Measurements from ENCODE around the gene ZNF521. TPM values are rescaled to one million over a fixed set of nuclear protein-coding genes. Genes with fewer than 3 reads are reported as not detected.
A peak's percentile ranks its signal among the peaks of the same experiment; 100 is the strongest.

ZNF521 gene
- total RNA-seq, 1 donor from 2014 or later, result 17.1 TPM

DNA sequence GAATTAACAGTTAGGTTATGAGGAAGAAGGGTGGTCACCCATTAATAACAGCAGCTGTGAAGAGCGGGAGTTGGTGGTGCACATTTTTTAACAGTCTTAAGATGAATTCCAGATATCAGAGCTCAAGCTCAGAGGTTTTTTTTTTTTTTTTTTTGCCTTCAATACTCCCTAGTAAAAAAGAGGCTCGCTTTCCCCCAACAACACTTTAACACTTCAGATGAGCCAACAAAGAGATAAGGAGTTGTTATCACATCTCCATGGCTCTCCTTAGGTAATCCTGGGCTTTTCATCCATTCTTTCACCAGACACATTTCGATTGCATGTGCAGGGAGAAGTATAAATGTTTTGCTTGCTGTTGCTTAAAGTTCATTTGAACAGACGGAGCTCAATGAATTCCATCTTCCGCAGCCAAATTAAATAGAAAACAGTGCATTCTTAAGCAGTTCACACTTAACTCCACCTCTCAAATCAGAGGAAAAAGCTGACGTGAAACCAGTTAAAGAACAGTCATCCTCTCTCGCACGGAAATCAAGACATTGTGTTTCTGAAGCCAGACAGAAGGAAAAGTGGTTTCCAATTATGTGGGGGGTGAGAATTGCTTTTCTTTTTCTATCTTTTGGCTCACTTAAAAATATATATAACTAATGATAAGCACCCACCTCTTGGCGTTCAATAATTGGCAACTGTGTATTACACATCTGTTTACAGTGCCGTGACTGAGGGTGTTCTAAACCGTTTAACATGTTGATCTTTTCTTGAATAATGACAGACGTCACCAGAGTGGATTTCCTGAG lies 118.2 kb downstream of the ZNF521 start:
- no peak for DNase-seq (ENCODE audit: low spot score in 2 of 2)

DNA sequence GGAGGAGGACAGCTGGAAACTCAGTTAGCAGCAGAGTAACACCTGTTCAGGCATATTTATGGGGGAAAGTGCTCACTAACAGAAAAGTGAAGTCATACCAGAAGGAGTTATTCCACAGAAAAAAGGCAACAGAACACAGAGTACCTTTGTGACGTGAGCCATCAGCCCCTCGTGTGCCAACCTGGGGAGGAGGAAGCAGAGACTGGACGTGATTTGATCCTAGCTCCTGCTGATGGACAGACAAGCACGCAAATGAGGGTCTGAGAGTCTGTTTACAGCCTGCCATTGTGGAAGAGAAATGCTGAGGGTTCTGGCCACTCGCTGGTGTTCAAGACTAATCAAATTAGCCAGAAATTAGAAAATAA lies 120.7 kb downstream of the ZNF521 start:
- peak in 1 of 2 donors; percentile 10 for DNase-seq (ENCODE audit: low spot score in 2 of 2)

More for the DNA sequence above, 118.2 kb downstream of the ZNF521 start:
- FAIRE-seq, result no peak

DNA sequence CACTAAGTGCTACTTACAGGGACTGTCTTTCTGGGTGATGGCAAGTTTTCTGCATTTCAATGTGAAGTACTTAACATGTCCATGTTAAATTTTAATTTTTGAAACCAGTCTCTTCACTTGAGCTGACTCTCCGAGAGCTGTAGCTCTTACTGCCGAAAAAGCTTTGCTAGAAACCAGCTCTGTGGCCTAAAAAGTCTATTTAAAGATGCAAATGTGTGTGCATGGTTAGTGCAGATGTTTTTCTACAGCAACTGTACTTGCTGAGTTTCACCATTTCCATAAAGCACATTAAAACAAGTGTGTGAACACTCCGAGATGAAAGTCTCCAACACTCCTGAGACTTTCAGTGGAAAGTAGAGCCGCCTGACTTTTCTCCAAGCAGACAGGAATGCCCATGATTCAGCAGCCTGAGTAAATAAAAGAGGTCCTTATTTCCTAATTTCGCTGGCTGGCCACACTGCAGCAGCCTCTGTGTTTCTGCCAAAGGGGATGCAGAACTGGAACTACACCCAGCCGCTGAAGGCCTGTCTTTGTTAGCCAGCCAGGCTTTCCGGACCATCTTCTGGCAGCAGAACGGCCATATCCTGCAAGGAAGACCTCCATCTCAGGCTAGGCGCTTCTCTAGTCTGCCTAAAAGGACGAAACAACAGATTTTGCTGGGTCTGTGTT lies 121.2 kb downstream of the ZNF521 start:
- peak; percentile 44 for FAIRE-seq
- DNase-seq (ENCODE audit: low spot score in 2 of 2), result peak; percentile 29

More for the DNA sequence above, 120.7 kb downstream of the ZNF521 start:
- no peak for FAIRE-seq

DNA sequence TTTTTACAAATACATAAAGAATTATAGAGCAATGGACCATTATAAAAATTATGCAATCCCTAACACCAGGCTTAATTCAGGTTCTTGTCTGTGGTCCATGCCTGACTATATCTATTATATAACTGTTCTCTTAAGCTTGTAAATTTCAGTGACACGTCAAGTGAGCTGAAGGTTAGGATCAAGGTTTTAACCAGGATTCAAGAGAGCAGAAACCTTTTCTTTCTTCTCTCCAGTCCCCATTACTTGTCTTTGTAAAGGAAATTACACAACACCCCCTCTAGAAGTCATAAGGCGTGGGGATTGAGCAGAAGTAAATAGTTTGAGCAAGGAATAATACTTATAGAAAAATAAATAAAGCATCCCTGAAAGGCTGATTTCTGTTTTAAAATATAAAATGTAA lies 122.0 kb downstream of the ZNF521 start:
- no peak for FAIRE-seq

DNA sequence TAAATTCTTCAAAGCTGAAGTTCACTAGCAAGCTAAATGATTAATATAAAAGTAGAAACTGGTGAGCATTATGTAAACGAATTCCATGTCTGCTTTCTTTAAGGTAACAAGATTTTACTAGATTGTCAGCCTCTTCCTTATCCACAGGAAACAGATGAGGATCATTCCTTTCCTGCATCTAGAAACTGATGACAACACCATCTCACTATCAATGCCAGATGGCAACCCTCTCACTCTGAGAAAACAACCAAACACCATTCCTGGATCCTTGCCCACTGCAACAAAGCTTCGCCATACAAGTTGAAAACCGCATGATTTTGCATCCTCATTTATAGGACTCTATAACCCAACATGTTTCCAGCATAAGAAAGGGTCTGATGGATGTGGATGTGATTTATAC lies 122.9 kb downstream of the ZNF521 start:
- DNase-seq (ENCODE audit: low spot score in 2 of 2) (no peak), FAIRE-seq (no peak)

More for the DNA sequence above, 122.0 kb downstream of the ZNF521 start:
- DNase-seq (ENCODE audit: low spot score in 2 of 2), result no peak

DNA sequence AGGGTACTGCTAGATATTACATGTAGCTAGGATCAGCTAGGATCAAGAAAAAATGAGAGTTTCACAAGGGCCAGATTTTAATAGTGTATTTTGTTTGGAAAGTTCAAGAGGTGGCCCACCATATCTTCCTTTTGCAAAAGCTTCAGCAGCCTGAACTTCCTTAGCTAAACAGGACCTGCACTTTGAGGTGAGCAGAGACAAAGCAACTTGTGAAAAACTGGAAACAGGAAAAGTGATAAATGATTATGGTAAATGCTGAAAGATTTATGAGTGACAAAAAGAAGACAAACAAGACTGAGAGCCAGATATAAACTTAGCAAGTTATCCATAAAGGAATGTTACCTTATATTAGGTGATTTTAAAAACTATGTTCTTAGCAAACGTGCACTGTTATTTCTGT lies 123.6 kb downstream of the ZNF521 start:
- DNase-seq (ENCODE audit: low spot score in 2 of 2) (no peak), FAIRE-seq (no peak)

DNA sequence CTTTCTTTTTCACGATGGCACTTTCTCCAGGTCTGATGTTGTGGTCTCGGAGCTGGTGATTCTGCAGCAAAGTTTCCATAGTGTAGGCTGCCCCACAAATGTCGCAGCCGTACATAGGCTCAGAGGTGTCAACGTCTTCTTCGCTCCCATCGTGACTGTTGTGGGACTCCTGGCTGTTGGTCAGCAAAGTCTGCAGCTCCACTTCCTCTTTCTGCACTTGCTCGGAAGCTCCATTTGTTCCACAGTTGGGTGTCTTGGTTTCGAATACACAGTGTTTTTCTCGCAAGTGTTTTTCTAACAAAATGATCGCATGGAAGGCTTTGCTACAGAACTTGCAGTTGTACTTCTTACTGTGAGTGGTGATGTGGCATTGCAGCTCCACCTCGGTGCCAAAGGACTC lies 126.8 kb downstream of the ZNF521 start:
- no peak for FAIRE-seq
- no peak for DNase-seq (ENCODE audit: low spot score in 2 of 2)

DNA sequence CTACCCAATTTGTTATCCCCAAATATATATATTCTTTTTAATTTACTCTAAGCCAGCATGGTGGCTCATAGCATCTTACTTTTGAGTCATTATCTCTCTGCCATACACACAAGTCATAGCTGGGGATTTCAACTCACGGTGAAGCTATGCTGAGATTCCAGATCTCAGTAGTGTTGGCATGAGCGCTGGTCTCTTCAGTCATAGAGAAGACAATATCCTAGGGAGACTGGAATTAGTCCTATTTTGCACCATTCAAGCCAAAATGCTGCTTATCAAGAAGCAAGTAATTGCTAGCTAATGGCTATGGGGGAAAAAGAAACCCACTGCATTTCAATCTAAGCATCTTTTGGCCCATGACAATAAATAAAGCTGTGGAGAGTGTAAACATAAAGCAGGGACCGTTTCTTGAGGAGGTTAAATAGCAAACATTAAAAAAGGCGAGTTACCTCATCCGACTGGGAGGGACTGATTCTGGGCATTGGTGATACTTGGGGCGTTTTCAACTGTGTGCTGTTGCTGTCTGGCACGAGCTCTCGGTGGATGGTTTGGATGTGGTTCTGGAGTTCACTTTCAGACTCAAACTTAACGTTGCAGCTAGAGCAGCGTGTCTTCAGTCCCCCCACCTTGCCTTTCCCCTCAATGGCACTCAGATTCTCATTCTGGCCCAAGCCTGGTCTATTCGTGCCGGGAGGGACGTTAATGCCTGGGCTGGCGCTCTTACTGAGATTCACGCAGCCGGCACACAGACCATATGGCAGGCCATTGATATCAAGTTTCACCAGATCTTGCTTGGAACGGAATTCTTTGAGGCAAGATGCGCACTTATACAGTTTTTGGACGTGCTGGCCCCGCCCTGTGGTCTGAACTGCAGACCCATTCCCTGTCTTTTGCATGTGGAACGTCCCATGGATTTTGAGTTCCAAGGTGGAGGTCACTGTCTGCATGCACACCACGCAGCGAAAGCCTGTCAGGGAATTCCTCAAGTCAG lies 127.8 kb downstream of the ZNF521 start:
- no peak for DNase-seq (ENCODE audit: low spot score in 2 of 2)
- no peak for FAIRE-seq

DNA sequence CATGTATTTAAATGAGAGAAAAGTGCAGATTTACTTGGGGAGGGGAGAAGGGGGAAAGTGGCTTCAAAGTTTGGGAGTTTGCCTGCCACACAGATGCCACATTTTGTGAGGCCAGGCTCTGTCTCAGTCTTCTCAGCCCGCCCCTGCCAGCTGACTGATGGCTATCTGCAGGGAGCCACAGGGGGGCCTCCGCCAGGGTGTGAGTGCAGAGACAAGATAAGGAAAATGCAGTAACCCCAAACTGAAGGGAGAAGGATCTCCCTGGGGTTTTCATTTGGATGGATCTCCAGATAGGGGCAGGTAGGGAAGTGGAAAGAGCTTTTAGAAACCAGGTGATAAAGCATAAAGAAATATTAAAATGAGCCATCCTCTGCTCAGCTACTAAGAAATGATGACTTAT lies 128.8 kb downstream of the ZNF521 start:
- DNase-seq (ENCODE audit: low spot score in 2 of 2), result no peak
- no peak for FAIRE-seq

DNA sequence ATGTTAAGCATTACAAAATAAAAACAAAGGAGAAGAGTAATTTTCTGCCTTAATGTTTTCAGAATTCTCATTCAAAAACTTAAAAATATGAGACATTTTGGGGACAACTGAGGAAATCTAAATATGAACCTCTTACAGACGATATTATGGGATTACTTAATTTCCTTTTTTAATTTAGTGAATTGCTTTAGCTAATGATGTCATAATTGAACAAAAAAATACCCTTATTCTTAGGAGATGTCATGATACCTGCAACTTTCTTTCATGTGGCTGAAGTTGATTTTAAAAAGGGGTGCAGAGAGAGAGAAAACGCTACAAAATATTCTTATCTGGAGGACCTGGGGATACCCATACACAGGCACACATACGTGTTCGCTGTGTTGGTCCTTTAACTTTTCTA lies 129.3 kb downstream of the ZNF521 start:
- peak; percentile 33 for FAIRE-seq

DNA sequence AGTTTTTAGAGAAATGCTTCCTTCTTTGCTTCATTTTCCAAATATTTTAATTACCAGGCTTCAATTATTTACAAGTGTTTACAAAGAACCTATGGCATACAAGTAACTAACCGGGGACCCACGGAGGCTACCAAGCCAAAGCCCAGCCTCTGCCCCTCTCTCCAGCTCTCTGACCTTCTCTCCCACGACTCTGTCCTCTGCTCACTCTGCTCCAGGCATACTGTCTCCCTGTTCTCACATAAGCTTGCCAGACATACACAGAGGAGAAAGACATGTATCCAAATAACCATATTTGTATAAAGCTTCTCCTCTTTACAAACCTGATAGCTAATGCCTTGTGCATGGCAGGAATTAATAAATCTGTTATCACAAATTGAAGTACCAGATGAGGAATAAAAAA lies 141.3 kb downstream of the ZNF521 start:
- FAIRE-seq (no peak), DNase-seq (ENCODE audit: low spot score in 2 of 2) (no peak)

More for the DNA sequence above, 129.3 kb downstream of the ZNF521 start:
- DNase-seq (ENCODE audit: low spot score in 2 of 2), result no peak

DNA sequence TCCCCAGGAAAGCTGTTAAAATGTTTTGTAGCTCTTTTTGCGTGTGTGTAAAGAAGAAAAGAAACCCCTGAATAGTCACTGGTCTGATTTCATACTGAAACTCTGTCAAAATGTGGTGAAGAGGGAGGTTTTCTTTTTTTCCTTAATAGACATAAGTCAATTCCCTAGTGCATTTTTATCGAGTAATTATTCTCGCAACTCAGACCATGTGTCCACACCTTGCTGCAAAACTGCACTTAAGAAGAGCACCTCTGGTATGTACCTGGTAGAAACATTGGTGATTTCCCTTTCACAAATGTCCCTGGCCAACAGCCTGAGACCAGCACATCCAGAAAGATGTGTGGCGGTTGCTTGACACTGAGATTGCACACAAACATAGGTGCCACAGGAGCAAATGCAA lies 159.9 kb downstream of the ZNF521 start:
- no peak for FAIRE-seq

DNA sequence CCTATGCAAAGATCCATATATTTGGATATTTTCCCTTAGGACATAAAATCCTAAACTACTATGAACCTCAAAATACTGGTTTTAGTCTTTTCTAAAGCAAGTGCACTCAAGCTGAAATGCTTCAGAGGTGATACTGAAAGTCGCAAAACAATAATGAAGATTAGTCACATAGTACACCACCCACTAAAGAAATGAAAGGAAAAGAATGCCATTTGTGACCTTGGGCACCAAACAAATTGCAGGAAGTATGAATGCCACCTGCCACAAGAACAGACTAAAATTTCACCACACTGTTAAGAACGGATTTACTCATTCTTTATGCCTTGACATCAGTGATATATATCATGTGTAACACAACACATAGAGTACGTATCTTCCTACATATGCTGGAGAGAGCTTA lies 161.5 kb downstream of the ZNF521 start:
- FAIRE-seq (no peak), DNase-seq (ENCODE audit: low spot score in 2 of 2) (no peak)

More for the DNA sequence above, 159.9 kb downstream of the ZNF521 start:
- DNase-seq (ENCODE audit: low spot score in 2 of 2), result no peak

DNA sequence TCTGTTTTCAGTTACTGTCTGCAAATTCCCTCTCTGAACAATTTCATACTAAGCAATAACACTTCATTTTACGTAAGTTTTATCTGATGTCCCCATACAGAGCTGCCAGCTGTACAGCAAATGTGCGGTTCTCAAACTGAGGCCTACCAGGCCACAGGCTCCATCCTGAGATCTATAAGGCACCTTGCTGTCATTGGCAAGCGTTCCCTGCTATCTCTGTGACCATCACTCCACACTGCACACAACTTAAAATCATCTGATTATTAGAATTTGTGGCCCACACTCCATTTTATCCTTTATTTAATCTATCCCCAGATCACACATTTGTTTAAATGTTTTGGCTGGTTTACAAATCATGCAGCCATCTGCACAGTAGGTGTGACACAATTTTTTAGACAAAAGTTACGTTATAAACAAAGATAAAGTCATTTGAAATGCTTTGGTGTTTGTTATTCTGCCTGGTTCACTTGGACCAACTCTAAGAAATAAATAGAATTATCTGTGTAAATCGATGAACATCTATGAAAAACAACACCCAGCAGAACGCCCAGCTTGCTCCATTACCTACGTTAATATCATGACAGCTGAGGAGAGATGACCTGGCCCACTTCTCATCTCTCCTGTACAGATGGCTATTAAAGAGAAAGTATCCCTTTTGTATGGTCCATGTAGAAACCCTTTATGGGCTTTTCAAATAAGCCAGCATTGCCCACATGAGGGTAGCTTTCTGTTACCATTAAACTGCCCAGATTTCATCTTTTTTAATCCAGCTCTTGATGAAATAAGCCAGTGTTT lies 162.4 kb downstream of the ZNF521 start:
- DNase-seq (ENCODE audit: low spot score in 2 of 2) (no peak), FAIRE-seq (no peak)

DNA sequence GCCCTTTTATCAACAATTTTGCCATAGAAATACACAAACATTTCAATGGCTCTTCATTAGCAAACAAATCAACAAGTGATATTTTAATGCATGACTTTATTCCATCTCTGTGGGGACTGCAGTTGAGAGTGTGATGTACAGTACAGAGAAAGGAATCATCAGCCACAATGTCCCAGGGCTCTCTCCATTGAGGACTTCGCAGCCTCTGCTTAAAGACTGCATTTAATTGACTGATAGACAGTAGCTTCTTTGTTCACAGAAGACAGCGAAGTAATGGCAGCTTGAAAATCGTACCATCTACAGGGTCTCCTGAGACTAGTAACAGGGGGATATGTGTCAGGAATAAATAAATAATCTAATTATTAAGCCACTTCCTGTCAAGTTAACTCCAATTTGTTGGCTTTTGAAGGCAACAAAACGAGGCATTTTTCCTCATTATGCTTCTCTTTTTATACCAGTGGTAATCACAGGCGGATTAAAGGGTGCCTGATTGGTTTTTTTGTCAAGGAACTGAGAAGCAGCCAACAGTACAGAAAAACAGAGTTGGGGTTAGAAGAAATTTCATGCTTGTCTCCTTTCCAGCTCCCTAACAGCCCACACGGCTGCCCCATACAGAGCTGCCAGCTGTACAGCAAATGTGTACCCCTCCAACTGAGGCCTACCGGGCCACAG lies 164.3 kb downstream of the ZNF521 start:
- FAIRE-seq (no peak), DNase-seq (ENCODE audit: low spot score in 2 of 2) (no peak)

DNA sequence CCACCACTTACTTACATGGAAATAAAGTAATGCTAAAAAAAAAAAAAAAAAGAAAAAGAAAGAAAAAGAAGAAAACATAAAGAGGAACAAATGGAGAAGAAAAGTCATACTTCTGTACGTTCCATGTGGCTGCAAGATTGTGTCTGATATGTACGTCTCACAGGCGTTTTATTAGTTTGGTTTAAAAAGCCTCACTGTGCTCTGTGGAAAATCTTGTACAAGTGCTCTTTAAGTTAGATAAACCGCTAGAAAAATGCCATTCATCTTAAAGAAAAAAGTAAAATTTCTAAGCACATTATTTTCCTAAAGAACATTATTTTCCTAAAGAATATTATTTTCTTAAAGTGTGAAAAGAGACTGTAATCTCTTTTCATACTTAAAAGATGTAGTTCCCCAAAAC lies 165.1 kb downstream of the ZNF521 start:
- DNase-seq (ENCODE audit: low spot score in 2 of 2) (no peak), FAIRE-seq (no peak)

DNA sequence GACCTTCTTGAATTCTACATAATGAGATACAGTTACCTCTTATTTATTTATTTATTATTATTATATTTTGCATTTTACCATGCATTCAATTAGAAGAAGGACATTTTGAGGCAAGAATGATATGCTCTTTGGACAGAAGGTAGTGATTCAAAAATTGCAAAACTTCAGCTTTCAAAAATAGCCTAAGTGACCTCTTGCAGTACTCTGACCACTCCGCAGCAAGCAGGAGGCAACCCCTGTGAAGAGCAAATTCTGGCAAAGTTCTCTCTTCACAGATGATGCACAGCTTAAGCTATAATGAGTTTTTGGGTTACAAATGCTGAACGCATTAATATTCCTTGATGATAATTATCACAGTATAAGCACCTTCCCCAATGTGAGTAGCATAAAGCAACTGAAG lies 170.0 kb downstream of the ZNF521 start:
- DNase-seq (ENCODE audit: low spot score in 2 of 2) (no peak), FAIRE-seq (no peak)

DNA sequence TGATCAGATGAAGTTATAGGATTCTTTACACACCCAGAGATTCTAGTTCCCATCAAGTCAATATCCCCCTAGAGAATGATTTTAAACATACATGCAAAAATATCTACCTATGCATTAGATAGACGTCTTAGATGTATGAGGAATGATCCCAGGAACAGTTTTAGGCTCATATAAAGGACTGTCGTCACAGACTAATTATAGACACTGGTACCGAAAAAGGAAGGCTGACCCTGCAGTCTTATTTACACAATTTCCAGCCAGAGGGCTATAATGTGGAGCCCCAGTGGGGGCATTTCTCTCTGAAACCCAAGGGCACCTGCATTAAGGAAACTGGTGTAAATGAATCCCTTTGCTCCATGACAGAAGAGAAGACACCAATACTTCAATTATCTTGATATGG lies 170.4 kb downstream of the ZNF521 start:
- FAIRE-seq, result no peak
- DNase-seq (ENCODE audit: low spot score in 2 of 2), result no peak

DNA sequence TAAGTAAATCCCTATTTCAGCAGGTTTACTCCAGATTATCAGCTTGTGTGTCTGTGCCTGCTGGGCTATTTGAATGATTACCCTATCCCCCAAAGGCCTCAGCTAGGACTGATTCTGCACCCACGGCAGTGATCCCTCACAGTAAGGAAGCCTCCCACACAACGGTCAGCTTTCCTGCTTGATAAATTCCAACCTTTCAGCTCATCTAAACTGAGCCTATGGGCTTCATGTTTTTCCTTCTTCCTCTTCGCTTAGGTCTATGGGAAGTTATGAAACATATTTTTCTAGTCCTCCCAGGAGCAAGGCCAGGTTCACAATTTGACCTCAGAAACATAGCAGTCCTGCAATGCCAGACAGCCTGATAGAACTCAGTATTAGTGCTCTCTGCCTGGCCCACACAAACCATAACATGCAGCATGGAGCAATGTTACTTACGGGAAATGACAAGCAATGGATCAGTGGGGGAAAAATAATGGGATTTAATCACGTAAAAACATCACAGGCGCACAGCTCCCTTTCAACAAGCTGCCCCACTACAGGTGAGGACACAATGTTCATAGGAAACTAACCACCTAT lies 170.9 kb downstream of the ZNF521 start:
- no peak for DNase-seq (ENCODE audit: low spot score in 2 of 2)
- FAIRE-seq, result no peak
